Suppressor macrophage (primary cell): ENCODE data around the gene PGAM2.

Source experiments
- DNase-seq, 4 experiments: peaks; one replicate each; pipeline ENCODE4 v3.0.0-alpha.2; 2020 to 2022

PGAM2 gene

DNA sequence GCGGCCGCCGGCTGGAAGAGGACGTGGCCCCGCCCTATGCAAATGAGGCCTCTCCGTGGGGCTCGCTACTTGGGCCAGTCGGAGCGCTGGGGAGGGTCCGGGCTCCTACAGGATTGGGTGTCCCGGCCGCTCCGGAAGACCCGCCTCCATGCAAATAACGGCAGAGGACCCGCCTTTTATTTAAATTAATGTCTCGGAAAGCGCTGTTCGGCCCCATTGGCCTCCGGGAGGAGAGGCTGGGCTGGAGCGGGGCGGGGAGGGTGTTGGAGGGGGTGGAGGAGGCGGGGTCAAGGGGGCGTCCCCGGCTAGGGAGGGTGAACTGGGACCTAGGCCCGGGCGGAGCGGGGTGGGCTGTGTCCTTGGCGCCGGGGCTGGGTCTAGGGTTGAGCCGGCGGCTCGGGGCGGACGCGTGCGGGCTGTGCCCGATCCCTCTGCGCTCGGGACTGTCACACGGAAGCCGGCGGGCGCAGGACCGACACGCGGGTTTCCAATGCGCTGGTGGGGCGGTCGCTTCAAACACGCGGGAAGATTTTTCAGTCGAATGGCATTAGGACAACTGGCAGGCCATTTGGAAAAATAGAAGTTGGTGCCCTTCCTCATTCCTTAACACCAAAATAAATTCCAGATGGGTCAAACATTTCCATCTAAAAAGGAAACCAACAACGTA lies 17.3 kb upstream of the PGAM2 start:
- peak; percentile 98 to 100 (median 99) for DNase-seq

DNA sequence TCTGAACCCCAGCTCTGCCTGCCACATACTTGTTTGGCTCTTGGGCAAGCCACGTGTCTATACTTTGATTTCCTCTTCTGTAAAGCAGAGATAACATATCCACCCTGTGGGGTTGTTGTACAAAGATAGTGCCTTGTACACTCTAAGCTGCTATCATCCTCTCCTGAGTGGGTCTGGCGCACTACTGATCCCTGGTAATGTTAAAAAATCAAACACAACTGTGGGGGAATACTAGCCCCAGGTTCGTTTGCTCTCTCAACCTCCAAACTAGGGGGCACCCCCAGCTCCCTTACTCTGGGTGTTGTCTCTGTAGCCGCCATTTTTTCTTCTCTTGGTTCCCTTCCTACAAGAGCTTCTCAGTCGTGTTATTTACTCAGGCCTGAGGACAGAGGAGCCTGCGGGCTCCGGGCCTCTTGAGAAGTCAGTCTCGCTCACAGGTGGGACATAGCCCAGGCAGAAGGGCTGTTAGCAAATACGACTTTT lies 15.9 kb upstream of the PGAM2 start:
- no peak for DNase-seq

GRCh38 chr7:44080686-44081265 lies 15.4 kb upstream of the PGAM2 start:
- DNase-seq = no peak

DNA sequence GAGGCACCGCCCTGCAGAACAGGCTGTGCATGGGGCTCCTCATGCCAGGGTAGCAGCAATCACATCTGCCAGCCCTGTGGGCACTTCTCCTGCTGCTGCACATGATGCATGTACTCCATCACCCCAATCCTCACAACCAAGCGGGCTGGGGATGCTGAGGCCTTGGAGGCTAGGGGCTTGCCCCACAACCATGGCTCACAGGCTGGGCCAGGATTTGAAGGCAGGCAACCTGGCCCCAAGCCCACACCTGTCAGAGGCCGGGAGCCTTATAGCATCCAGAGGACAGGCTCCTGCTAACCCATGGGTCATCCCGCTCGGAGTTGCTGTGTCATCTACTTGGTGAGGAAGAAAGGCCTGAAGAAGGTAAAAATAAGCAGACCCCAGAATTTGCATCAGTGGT lies 14.8 kb upstream of the PGAM2 start:
- DNase-seq = no peak

GRCh38 chr7:44079331-44080021 lies 14.1 kb upstream of the PGAM2 start:
- DNase-seq = no peak

GRCh38 chr7:44078521-44078920 lies 13.2 kb upstream of the PGAM2 start:
- DNase-seq = no peak

GRCh38 chr7:44077681-44078091 lies 12.3 kb upstream of the PGAM2 start:
- no peak for DNase-seq

GRCh38 chr7:44077061-44077460 lies 11.7 kb upstream of the PGAM2 start:
- no peak for DNase-seq

DNA sequence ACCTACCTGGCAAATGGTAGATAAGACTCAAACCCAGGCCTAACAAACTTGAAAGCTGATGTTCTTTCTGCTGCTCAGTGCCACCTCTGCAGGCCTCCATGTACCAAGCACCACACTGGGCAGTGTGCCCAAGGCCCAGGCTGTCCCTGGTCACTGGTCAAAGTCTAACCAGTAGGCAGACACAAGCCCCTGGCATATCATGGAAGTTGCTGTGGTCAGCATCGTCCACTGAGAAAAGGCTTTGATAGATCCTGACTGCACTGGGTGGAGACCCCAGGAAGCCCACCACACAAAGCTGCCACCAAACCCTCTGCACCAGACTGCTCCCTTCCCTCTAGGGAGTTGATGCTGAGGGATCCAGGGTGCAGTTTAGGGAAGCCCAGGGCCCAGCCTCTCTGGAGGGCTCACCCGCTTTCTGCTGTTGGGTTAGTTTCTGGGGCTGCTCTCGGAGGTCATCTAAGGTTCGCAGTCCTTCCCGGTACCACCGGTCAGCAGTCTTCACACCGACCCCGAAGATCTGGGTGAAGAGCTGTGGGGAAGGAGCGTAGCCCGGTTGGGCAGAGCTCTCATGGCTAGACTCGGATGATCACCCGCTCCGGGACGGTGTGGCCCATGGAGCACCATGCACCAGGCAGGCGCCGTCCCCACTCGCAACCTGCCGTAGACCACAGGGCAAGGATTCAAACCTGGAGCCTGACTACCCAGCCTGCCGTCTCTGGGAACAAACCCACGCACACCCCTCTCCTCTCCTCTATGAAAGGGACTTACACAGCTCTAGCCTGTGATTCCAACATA lies 10.9 kb upstream of the PGAM2 start:
- no peak for DNase-seq

DNA sequence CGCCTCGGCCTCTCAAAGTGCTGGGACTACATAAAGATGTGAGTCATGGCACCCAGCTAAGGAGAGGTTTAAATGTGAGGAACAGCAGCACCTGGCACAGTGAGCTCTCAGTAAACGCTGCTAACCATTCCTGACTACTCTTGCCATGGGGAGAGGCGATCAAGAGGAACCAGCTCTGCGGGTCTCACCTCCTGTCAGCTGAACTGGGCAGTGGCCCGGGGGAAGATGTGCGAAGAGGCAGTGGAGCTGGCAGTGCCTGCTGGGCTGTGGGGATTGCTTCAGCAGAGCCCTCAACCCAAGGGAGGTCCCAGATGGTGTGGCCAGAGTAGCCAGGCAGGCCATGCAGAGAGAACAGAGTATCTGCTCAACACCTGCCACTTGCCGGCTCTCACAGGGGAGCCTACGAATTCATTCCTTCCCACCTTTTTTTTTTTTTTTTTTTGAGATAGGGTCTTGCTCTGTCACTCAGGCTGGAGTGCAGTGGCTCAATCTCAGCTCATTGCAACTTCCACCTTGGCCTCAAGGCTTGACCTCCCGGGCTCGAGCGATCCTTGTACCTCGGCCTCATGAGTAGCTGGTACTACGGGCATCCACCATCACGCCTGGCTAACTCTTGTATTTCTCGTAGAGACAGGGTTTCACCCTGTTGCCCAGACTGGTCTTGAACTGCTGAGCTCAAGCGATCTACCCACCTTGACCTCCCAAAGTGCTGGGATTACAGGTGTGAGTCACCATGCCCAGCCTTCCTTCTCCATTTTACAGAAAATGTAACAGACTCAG lies 10.1 kb upstream of the PGAM2 start:
- no peak for DNase-seq

DNA sequence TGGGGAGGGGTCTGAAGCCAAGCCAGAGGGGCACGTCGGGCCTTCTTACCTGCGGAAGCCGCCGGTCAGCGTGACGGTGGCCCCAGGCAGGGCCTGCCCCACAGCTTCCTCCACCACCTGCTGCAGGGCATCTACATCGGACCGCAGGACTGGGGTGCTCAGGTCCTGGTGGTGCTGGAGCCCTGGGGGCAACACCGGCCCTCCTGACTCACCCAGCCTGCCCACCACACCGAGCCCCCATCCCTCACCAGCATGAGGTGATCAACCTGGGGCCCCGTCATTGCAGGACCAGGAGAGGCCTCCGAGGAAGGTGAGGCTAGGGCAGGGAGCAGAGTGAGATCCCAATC lies 9.0 kb upstream of the PGAM2 start:
- DNase-seq = no peak

DNA sequence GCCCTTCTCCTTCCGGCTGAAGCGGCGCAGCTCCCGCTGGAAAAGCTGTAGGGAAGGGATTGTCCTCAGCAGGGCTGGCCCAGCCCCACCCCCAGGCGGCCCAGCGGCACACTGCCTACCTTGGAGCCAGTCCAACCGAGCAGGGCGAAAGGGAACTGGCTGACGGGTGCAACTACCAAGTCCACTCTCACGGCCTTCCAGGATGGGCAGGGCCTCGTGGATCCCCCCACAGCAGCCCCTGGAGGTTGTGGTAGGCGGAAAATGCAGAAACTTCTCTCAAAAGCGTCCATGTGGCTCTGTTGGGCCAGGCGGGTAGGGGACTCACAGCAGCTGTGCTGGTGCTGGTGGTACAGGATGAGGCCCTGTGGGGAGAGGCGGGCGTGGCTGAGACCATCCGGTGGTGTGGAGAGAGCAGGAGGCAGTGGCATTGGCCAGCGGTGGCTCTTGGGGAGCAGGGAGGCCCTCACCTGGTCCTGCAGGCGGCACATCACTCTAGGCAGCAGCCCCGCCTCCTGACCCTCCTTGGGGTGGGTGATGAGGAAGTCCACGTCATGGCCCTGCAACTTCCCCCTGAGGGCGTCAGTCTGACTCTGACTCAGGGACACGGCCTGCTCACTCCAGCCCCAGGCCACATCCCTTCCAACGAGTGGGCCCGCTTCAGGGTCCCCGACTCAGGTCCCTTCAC lies 8.4 kb upstream of the PGAM2 start:
- peak; percentile 91 to 96 (median 94) for DNase-seq

GRCh38 chr7:44072364-44073231 lies 7.2 kb upstream of the PGAM2 start:
- DNase-seq = peak; percentile 60 to 79 (median 68)

DNA sequence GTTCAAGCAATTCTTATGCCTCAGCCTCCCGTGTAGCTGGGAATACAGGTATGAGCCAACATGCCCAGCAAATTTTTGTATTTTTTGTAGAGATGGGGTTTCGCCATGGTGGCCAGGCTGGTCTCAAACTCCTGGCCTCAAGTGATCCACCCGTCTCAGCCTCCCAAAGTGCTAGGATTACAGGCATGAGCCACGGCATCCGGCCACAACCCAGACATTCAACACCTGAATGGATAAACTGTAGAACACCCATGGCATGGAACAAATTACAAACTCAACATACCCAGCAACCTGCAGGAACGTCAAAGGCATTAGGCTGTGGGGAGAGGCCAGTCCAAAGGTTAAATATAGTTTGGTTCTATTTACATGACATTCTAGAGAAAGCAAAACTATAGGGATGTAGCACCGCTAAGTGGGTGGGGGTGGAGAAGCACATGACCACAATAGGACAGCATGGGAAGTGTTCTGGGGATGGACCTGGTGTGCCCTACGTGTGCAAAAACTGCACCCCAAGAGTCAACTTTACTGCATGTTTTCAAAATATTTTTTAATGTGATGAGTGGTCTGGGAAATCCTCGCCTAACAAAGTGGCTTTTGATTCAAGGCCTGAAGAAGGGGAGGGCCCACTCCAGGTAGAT lies 6.5 kb upstream of the PGAM2 start:
- peak in 1 of 4 experiments; percentile 38 for DNase-seq

DNA sequence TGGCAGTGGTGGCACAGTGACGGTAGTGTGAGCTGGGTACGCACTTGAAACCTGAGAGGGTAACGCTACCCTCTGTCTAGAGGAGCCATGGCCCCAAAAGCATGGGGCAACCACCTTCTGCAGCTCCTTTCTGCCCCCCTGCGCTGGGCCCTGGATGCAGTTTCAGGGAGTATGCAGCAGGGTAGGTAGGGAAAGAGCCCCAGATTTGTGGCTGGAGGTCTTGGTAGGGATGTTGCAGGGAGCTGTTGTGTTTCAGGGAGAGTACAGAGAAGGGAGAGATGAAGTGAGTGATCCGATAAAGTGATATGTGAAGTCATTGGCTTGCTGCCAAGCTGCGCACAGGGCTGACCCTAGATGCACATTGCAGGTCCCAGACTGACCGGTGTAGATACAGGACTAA lies 2.7 kb upstream of the PGAM2 start:
- DNase-seq = no peak

GRCh38 chr7:44067064-44067951 lies 1.9 kb upstream of the PGAM2 start:
- DNase-seq = no peak

DNA sequence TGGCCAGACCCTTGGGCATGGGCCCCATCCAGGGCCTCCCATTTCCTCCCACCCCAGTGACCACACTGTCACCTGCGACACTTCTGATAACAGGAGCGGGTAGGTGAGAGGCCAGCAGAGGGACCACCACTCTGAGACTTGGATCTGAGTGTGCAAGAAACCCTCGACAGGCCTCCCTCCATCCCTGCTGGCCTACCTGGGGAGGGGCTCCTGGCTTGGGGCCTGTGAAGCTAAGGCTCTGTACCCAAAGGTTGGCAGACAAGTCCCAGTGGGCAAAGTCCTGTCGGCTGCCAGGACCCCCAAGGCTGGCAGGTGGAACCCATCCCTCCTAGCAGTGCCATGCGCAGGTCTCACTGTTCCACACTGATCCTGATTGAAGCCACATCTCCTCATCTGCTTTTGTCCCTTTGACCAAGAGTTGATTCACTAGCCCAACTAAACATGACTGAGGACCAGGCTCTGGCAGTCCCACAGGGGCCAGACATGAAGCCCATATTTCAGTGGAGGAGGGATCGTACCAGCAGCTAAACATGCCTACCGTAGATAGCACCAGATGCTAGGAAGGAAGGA lies 1.2 kb upstream of the PGAM2 start:
- no peak for DNase-seq

- no peak for DNase-seq
Observed at GRCh38 chr7:44066111-44066460, 719 bp upstream of the PGAM2 start.
